Stomach (tissue), 9 donors: ENCODE data around the gene PER1. TPM values are rescaled to one million over a fixed set of nuclear protein-coding genes. Genes with fewer than 3 reads are reported as not detected.

Experiments used
- DNase-seq, 2 donors: peaks; one replicate each; pipeline versions ENCODE4 v3.0.0 to v3.0.0-alpha.2; 2013 to 2019
- H3K27ac ChIP-seq, 5 donors: fragments of 200-600 bp in 4 of 5; sonication (generic) in 4 of 5; one replicate each; pipeline ENCODE4 v1.5.1; 2013 to 2019; ENCODE audit warnings: mild to moderate bottlenecking in 1 of 5, moderate library complexity in 1 of 5
- H3K27me3 ChIP-seq, 3 donors: fragments of 200-600 bp; sonication (generic); one replicate each; pipeline ENCODE4 v1.5.1; 2017 to 2019; ENCODE audit warnings: mixed run types in 1 of 3
- H3K36me3 ChIP-seq, 4 donors: fragments of 200-600 bp; sonication (generic); 1 replicate in 3 of 4; 2 replicates in 1 of 4; pipeline ENCODE4 v1.5.1; 2016 to 2019
- H3K4me1 ChIP-seq, 4 donors: fragments of 200-600 bp; sonication (generic); one replicate each; pipeline ENCODE4 v1.5.1; 2016 to 2019
- H3K4me3 ChIP-seq, 4 donors: fragments of 200-600 bp; sonication (generic) in 3 of 4; one replicate each; pipeline ENCODE4 v1.5.1; 2016 to 2019; ENCODE audit warnings: mild to moderate bottlenecking in 1 of 4
- H3K9me3 ChIP-seq, 4 donors: fragments of 200-600 bp; sonication (generic); one replicate each; pipeline ENCODE4 v1.5.1; 2016 to 2019
- CTCF ChIP-seq, 7 experiments: fragments of 450-650 bp in 4 of 7; fragments of 200-600 bp in 3 of 7; sonication (generic) in 3 of 7; IDR thresholded peaks; one replicate each; pipeline ENCODE4 v1.5.1; 2016 to 2019; ENCODE audit warnings: antibody characterized with exemption in 7 of 7, control low read depth in 2 of 7, mild to moderate bottlenecking in 1 of 7
- EP300 ChIP-seq: sonication (generic); formaldehyde crosslinking; IDR thresholded peaks from one replicate; pipeline ENCODE4 v1.6.1; 2017; ENCODE audit warnings: antibody characterized with exemption
- POLR2A ChIP-seq, 4 donors: fragments of 450-650 bp; IDR thresholded peaks; one replicate each; pipeline ENCODE4 v1.6.1; 2016; ENCODE audit warnings: antibody characterized with exemption in 4 of 4, control low read depth in 2 of 4, mild to moderate bottlenecking in 1 of 4, moderate library complexity in 1 of 4
- POLR2AphosphoS5 ChIP-seq, 3 donors: sonication (generic); formaldehyde crosslinking; IDR thresholded peaks; one replicate each; pipeline ENCODE4 v1.6.1; 2016; ENCODE audit warnings: antibody characterized with exemption in 3 of 3
- WGBS, 5 donors: extraction: QIAGEN DNeasy Blood & Tissue Kit in 3 of 5; methylation state at CpG; one replicate each; pipeline versions ENCODE4 v1.1.5 to v1.1.7; 2013 to 2018; 5-methylcytosine and 5-hydroxymethylcytosine counted together
- intact Hi-C: fragments of 100-400 bp; cut with DNase I; formaldehyde crosslinking; loops from one replicate; pipeline ENCODE4 v1.15.1; 2023; ENCODE audit warnings: low total_unique reads
- polyA plus RNA-seq, 3 donors: library from polyadenylated mRNA; stranded (reverse); fragments of 200-250 nt; gene quantifications; one replicate each; pipeline ENCODE4 v1.2.3, GENCODE V29; 2013
- total RNA-seq, 5 donors: library from RNA; depleted of rRNA; stranded (reverse); fragments of >200 nt; gene quantifications; one replicate each; pipeline versions ENCODE4 v1.1.0 to v1.2.3, GENCODE V29; 2014 to 2016
- donor health status: healthy with polysubstance abuse.
- donor health status: Bipolar disorder and iron deficiency.
- donor health status: healthy.

PER1 gene
- total and polyA plus RNA-seq, 8 donors, result 16.2 to 163 (median 69.7) TPM

- no peak for DNase-seq
- Histone ChIP-seq H3K4me3 (peak overlapping the region; percentile 43 to 70 (median 50)), H3K4me1 (peaks cover 73 to 82% (median 79%) of the 10 kb centered on the region in 4 donors), H3K27me3 (peaks cover 0 to 91% (median 55%) of the 10 kb centered on the region in 3 donors), H3K9me3 (no peaks in the 10 kb centered on the region), H3K36me3 (no peaks in the 10 kb centered on the region), H3K27ac (peak overlapping the region in 1 of 5 donors; percentile 64)
- WGBS, 5 donors, result 3 to 5% (median 4%) methylated on average over 24 of the region's 24 CpGs
- TF ChIP-seq EP300 (no peak), POLR2A (IDR thresholded peaks at IDR 0.05) (no peak)
- intact Hi-C loops, result no loop called here
Measured at GRCh38 chr17:8124350-8125153, 27.7 kb downstream of the PER1 start.

- Histone ChIP-seq H3K36me3 (no peaks in the 10 kb centered on the region), H3K9me3 (no peaks in the 10 kb centered on the region), H3K27me3 (peaks cover 0 to 84% (median 54%) of the 10 kb centered on the region in 3 donors), H3K27ac (peak within 1 kb of the TSS in 2 of 5 donors; percentile 35 to 64), H3K4me1 (peaks cover 73 to 87% (median 83%) of the 10 kb centered on the region in 4 donors), H3K4me3 (peak within 1 kb of the TSS; percentile 43 to 70 (median 50))
- WGBS, 5 donors, result 0 to 4% (median 2%) methylated on average over 28 to 29 of the region's 29 CpGs
- intact Hi-C loops, result no loop called here
- TF ChIP-seq POLR2AphosphoS5 (IDR thresholded peaks at IDR 0.05), result no peak
- no peak for TF ChIP-seq CTCF (IDR thresholded peaks at IDR 0.05)
- TF ChIP-seq EP300, result no peak
- TF ChIP-seq POLR2A (IDR thresholded peaks at IDR 0.05), result no peak
- DNase-seq, result peak in 1 of 2 donors; percentile 71
Measured at GRCh38 chr17:8123695-8124349, 28.4 kb downstream of the PER1 start, which contains the start of gene HES7. HES7 (minus strand) TSS chr17:8124106; CDS start chr17:8124084, 22 bp downstream.

GRCh38 chr17:8122924-8123694 is 29.1 kb downstream of the PER1 start:
- 1% methylated on average over 33 to 55 of the region's 55 CpGs for WGBS, 5 donors
- no peak for DNase-seq
- no peak for TF ChIP-seq POLR2AphosphoS5 (IDR thresholded peaks at IDR 0.05)
- TF ChIP-seq POLR2A (IDR thresholded peaks at IDR 0.05), result no peak
- TF ChIP-seq CTCF (IDR thresholded peaks at IDR 0.05), result no peak
- no peak for TF ChIP-seq EP300
- H3K27ac ChIP-seq, result peak overlapping the region in 2 of 5 donors; percentile 35 to 64
- intact Hi-C loops, result no loop called here
- H3K9me3 ChIP-seq, result no peaks in the 10 kb centered on the region
- no peaks in the 10 kb centered on the region for H3K36me3 ChIP-seq
- peaks cover 0 to 84% (median 50%) of the 10 kb centered on the region in 3 donors for H3K27me3 ChIP-seq
- H3K4me3 ChIP-seq, result peak overlapping the region; percentile 43 to 70 (median 50)
- H3K4me1 ChIP-seq, result peaks cover 79 to 94% (median 89%) of the 10 kb centered on the region in 4 donors

GRCh38 chr17:8122422-8122923 is 29.7 kb downstream of the PER1 start:
- WGBS, 5 donors, result 1 to 2% (median 1%) methylated on average over 29 of the region's 29 CpGs
- H3K4me1 ChIP-seq, result peaks cover 85 to 99% (median 95%) of the 10 kb centered on the region in 4 donors
- intact Hi-C loops, result no loop called here
- H3K27ac ChIP-seq, result peak overlapping the region in 2 of 5 donors; percentile 40 to 64
- H3K4me3 ChIP-seq, result peak overlapping the region; percentile 43 to 70 (median 50)
- H3K9me3 ChIP-seq, result no peaks in the 10 kb centered on the region
- no peaks in the 10 kb centered on the region for H3K36me3 ChIP-seq
- no peak for TF ChIP-seq EP300
- no peak for TF ChIP-seq CTCF (IDR thresholded peaks at IDR 0.05)
- no peak for TF ChIP-seq POLR2A (IDR thresholded peaks at IDR 0.05)
- no peak for TF ChIP-seq POLR2AphosphoS5 (IDR thresholded peaks at IDR 0.05)
- peaks cover 0 to 84% (median 54%) of the 10 kb centered on the region in 3 donors for H3K27me3 ChIP-seq
- peak in 1 of 2 donors; percentile 59 for DNase-seq
